ENCODE data around the gene MCTP2. TPM values are rescaled to one million over a fixed set of nuclear protein-coding genes. Genes with fewer than 3 reads are reported as not detected.

The MCTP2 gene
- total RNA-seq, 1 donor from 2014 or later: 58.9 TPM

- intact Hi-C loops (cut with micrococcal nuclease): no loop called here
- no peak for DNase-seq
- no peak overlapping the region for H3K27ac Mint-ChIP-seq
- peaks cover 12% of the 10 kb centered on the region for H3K36me3 Mint-ChIP-seq (ENCODE audit: low read depth)
- no peaks in the 10 kb centered on the region for H3K9me3 Mint-ChIP-seq
- no peak overlapping the region for H3K4me3 Mint-ChIP-seq
- H3K4me1 Mint-ChIP-seq: peaks cover 3% of the 10 kb centered on the region
- H3K27me3 Mint-ChIP-seq: no peaks in the 10 kb centered on the region
Measured at GRCh38 chr15:94432279-94432678, 200.9 kb downstream of the MCTP2 start.

- Mint-ChIP-seq H3K9me3 (no peaks in the 10 kb centered on the region), H3K4me1 (peaks cover 2% of the 10 kb centered on the region), H3K27me3 (no peaks in the 10 kb centered on the region), H3K4me3 (no peak overlapping the region), H3K36me3 (ENCODE audit: low read depth) (peaks cover 13% of the 10 kb centered on the region), H3K27ac (no peak overlapping the region)
- no peak for DNase-seq
- intact Hi-C loops (cut with micrococcal nuclease): no loop called here
Measured at GRCh38 chr15:94439158-94439557, 207.8 kb downstream of the MCTP2 start.

GRCh38 chr15:94441760-94442159 is 210.4 kb downstream of the MCTP2 start:
- Mint-ChIP-seq H3K4me3 (no peak overlapping the region), H3K27ac (no peak overlapping the region), H3K4me1 (peaks cover 2% of the 10 kb centered on the region), H3K9me3 (no peaks in the 10 kb centered on the region), H3K27me3 (no peaks in the 10 kb centered on the region), H3K36me3 (ENCODE audit: low read depth) (peaks cover 21% of the 10 kb centered on the region)
- intact Hi-C loops (cut with micrococcal nuclease): no loop called here
- no peak for DNase-seq

- Mint-ChIP-seq H3K27ac (no peak overlapping the region), H3K36me3 (ENCODE audit: low read depth) (peaks cover 23% of the 10 kb centered on the region), H3K27me3 (no peaks in the 10 kb centered on the region), H3K9me3 (no peaks in the 10 kb centered on the region), H3K4me3 (no peak overlapping the region), H3K4me1 (peaks cover 2% of the 10 kb centered on the region)
- intact Hi-C loops (cut with micrococcal nuclease): no loop called here
- DNase-seq: no peak
Measured at GRCh38 chr15:94442480-94442879, 211.1 kb downstream of the MCTP2 start.

- DNase-seq: no peak
- Mint-ChIP-seq H3K4me3 (no peak overlapping the region), H3K9me3 (no peaks in the 10 kb centered on the region), H3K27me3 (no peaks in the 10 kb centered on the region), H3K36me3 (ENCODE audit: low read depth) (peaks cover 23% of the 10 kb centered on the region), H3K4me1 (peaks cover 2% of the 10 kb centered on the region), H3K27ac (peak overlapping the region; percentile 47)
- intact Hi-C loops (cut with micrococcal nuclease): no loop called here
Measured at GRCh38 chr15:94443186-94443585, 211.8 kb downstream of the MCTP2 start.

- H3K27me3 Mint-ChIP-seq: no peaks in the 10 kb centered on the region
- H3K36me3 Mint-ChIP-seq (ENCODE audit: low read depth): peaks cover 15% of the 10 kb centered on the region
- H3K4me1 Mint-ChIP-seq: peaks cover 2% of the 10 kb centered on the region
- intact Hi-C loops (cut with micrococcal nuclease): no loop called here
- H3K27ac Mint-ChIP-seq: no peak overlapping the region
- no peak for DNase-seq
- no peaks in the 10 kb centered on the region for H3K9me3 Mint-ChIP-seq
- no peak overlapping the region for H3K4me3 Mint-ChIP-seq
Measured at GRCh38 chr15:94445566-94446160, 214.3 kb downstream of the MCTP2 start.

- Mint-ChIP-seq H3K9me3 (no peaks in the 10 kb centered on the region), H3K4me1 (peaks cover 2% of the 10 kb centered on the region), H3K36me3 (ENCODE audit: low read depth) (peaks cover 14% of the 10 kb centered on the region), H3K4me3 (no peak overlapping the region), H3K27ac (no peak overlapping the region), H3K27me3 (no peaks in the 10 kb centered on the region)
- intact Hi-C loops (cut with micrococcal nuclease): no loop called here
- DNase-seq: no peak
Measured at GRCh38 chr15:94446441-94446840, 215.1 kb downstream of the MCTP2 start.

- Mint-ChIP-seq H3K4me3 (no peak overlapping the region), H3K4me1 (no peaks in the 10 kb centered on the region), H3K27ac (no peak overlapping the region), H3K9me3 (no peaks in the 10 kb centered on the region), H3K36me3 (ENCODE audit: low read depth) (peaks cover 6% of the 10 kb centered on the region), H3K27me3 (no peaks in the 10 kb centered on the region)
- intact Hi-C loops (cut with micrococcal nuclease): no loop called here
- DNase-seq: no peak
Measured at GRCh38 chr15:94451466-94451865, 220.1 kb downstream of the MCTP2 start.

- intact Hi-C loops (cut with micrococcal nuclease): no loop called here
- Mint-ChIP-seq H3K9me3 (no peaks in the 10 kb centered on the region), H3K27me3 (no peaks in the 10 kb centered on the region), H3K36me3 (ENCODE audit: low read depth) (peaks cover 11% of the 10 kb centered on the region), H3K4me3 (no peak overlapping the region), H3K4me1 (no peaks in the 10 kb centered on the region), H3K27ac (no peak overlapping the region)
- no peak for DNase-seq
Measured at GRCh38 chr15:94453227-94453988, 222.0 kb downstream of the MCTP2 start.

- no peaks in the 10 kb centered on the region for H3K27me3 Mint-ChIP-seq
- no peak overlapping the region for H3K27ac Mint-ChIP-seq
- no peaks in the 10 kb centered on the region for H3K4me1 Mint-ChIP-seq
- H3K9me3 Mint-ChIP-seq: no peaks in the 10 kb centered on the region
- intact Hi-C loops (cut with micrococcal nuclease): no loop called here
- peaks cover 21% of the 10 kb centered on the region for H3K36me3 Mint-ChIP-seq (ENCODE audit: low read depth)
- DNase-seq: no peak
- no peak overlapping the region for H3K4me3 Mint-ChIP-seq
Measured at GRCh38 chr15:94455297-94455696, 223.9 kb downstream of the MCTP2 start.

GRCh38 chr15:94456226-94456625 is 224.9 kb downstream of the MCTP2 start:
- Mint-ChIP-seq H3K27me3 (no peaks in the 10 kb centered on the region), H3K27ac (no peak overlapping the region), H3K9me3 (no peaks in the 10 kb centered on the region), H3K4me3 (no peak overlapping the region), H3K4me1 (no peaks in the 10 kb centered on the region), H3K36me3 (ENCODE audit: low read depth) (peaks cover 23% of the 10 kb centered on the region)
- intact Hi-C loops (cut with micrococcal nuclease): no loop called here
- no peak for DNase-seq

- no peaks in the 10 kb centered on the region for H3K9me3 Mint-ChIP-seq
- no peaks in the 10 kb centered on the region for H3K4me1 Mint-ChIP-seq
- DNase-seq: no peak
- H3K36me3 Mint-ChIP-seq (ENCODE audit: low read depth): peaks cover 21% of the 10 kb centered on the region
- no peaks in the 10 kb centered on the region for H3K27me3 Mint-ChIP-seq
- intact Hi-C loops (cut with micrococcal nuclease): no loop called here
- no peak overlapping the region for H3K4me3 Mint-ChIP-seq
- H3K27ac Mint-ChIP-seq: no peak overlapping the region
Measured at GRCh38 chr15:94457661-94458060, 226.3 kb downstream of the MCTP2 start.

GRCh38 chr15:94460624-94461023 is 229.3 kb downstream of the MCTP2 start:
- peaks cover 19% of the 10 kb centered on the region for H3K36me3 Mint-ChIP-seq (ENCODE audit: low read depth)
- intact Hi-C loops (cut with micrococcal nuclease): no loop called here
- no peak for DNase-seq
- no peaks in the 10 kb centered on the region for H3K9me3 Mint-ChIP-seq
- no peaks in the 10 kb centered on the region for H3K27me3 Mint-ChIP-seq
- no peaks in the 10 kb centered on the region for H3K4me1 Mint-ChIP-seq
- no peak overlapping the region for H3K4me3 Mint-ChIP-seq
- no peak overlapping the region for H3K27ac Mint-ChIP-seq

- Mint-ChIP-seq H3K4me1 (peaks cover 1% of the 10 kb centered on the region), H3K36me3 (ENCODE audit: low read depth) (peaks cover 16% of the 10 kb centered on the region), H3K27me3 (no peaks in the 10 kb centered on the region), H3K27ac (no peak overlapping the region), H3K9me3 (no peaks in the 10 kb centered on the region), H3K4me3 (no peak overlapping the region)
- intact Hi-C loops (cut with micrococcal nuclease): no loop called here
- no peak for DNase-seq
Measured at GRCh38 chr15:94467034-94467433, 235.7 kb downstream of the MCTP2 start.

GRCh38 chr15:94470492-94470891 is 239.1 kb downstream of the MCTP2 start:
- H3K4me1 Mint-ChIP-seq: peaks cover 1% of the 10 kb centered on the region
- H3K4me3 Mint-ChIP-seq: no peak overlapping the region
- intact Hi-C loops (cut with micrococcal nuclease): no loop called here
- no peak overlapping the region for H3K27ac Mint-ChIP-seq
- no peaks in the 10 kb centered on the region for H3K27me3 Mint-ChIP-seq
- H3K9me3 Mint-ChIP-seq: no peaks in the 10 kb centered on the region
- no peak for DNase-seq
- peaks cover 28% of the 10 kb centered on the region for H3K36me3 Mint-ChIP-seq (ENCODE audit: low read depth)
